HepG2 (cell line): ENCODE results near the gene TUBA4A. TPM values are rescaled to one million over a fixed set of nuclear protein-coding genes. Genes with fewer than 3 reads are reported as not detected.

Source experiments
- ATAC-seq: fragments of 200-7000 bp; cut with Tn5 transposase; 3 replicates; pipeline ENCODE4 v1.9.1; 2020; ENCODE audit warnings: mild to moderate bottlenecking, moderate library complexity
- BruUV-seq: library from RNA; stranded (reverse); fragments of 400-500 nt; replicated peaks from 2 replicates; lab custom pipeline; 2021; lab: Mats Ljungman, UMichigan
- CTCF ChIA-PET: fragments of 300-600 bp; formaldehyde crosslinking; extraction: SDS; loops from one replicate; lab custom pipeline; 2021; ENCODE audit warnings: low total read pairs, inconsistent platforms, low intra/inter-chr PET ratio; lab: Yijun Ruan, JAX
- POLR2A ChIA-PET: fragments of 350-600 bp; sonication (Branson Sonifier 250); formaldehyde crosslinking; loops from one replicate; lab custom pipeline; 2020; ENCODE audit warnings: antibody characterized with exemption, inconsistent platforms; lab: Yijun Ruan, JAX
- DNase-seq: peaks from one replicate; pipeline ENCODE4 v3.0.0-alpha.2; 2015; ENCODE audit warnings: low spot score
- FAIRE-seq: peaks from 3 replicates; lab custom pipeline; 2011; peaks lifted over from hg19 to GRCh38; lab: Jason Lieb, UNC
- H2AFZ ChIP-seq: one replicate; pipeline ENCODE4 v1.6.1; 2011; ENCODE audit warnings: low read length, inconsistent platforms
- H3K27ac ChIP-seq: fragments of 300-600 bp; 3 replicates; pipeline ENCODE4 v1.8.0; 2011; ENCODE audit warnings: mixed run types, mild to moderate bottlenecking, mixed read lengths, low read length, inconsistent platforms; ENCODE audit not compliant: insufficient read depth; ENCODE audit errors: extremely low read length
- H3K27me3 ChIP-seq, 2 experiments: fragments of 200-600 bp in 1 of 2; 2 replicates in 1 of 2; 3 replicates in 1 of 2; pipeline versions ENCODE4 v1.6.0 to v1.8.0; 2011; ENCODE audit warnings: low read length in 2 of 2, mild to moderate bottlenecking in 2 of 2, moderate library complexity in 2 of 2, inconsistent platforms in 1 of 2; ENCODE audit not compliant: insufficient read depth in 2 of 2, control insufficient read depth in 1 of 2
- H3K36me3 ChIP-seq, 2 experiments: fragments of 200-600 bp in 1 of 2; replicated peaks in 1 of 2; 2 replicates in 1 of 2; 3 replicates in 1 of 2; pipeline versions ENCODE4 v1.5.1 to v1.8.0; 2011; ENCODE audit warnings: low read length in 2 of 2, inconsistent platforms in 1 of 2; ENCODE audit not compliant: insufficient read depth in 2 of 2, control insufficient read depth in 1 of 2
- H3K4me1 ChIP-seq: 2 replicates; pipeline ENCODE4 v1.5.1; 2012; ENCODE audit warnings: low read length, inconsistent platforms; ENCODE audit not compliant: insufficient read depth
- H3K4me2 ChIP-seq: 2 replicates; pipeline ENCODE4 v1.6.0; 2011; ENCODE audit warnings: low read depth, low read length, inconsistent platforms
- H3K4me3 ChIP-seq, 3 experiments: fragments of 200-600 bp in 1 of 3; sonication (generic), shearing (Covaris generic) in 1 of 3; replicated peaks in 1 of 3; 2 replicates each; pipeline ENCODE4 v1.5.1; 2011 to 2016; ENCODE audit warnings: low read length in 3 of 3, inconsistent platforms in 2 of 3, low read depth in 2 of 3, mild to moderate bottlenecking in 2 of 3, control low read depth in 1 of 3, mixed read lengths in 1 of 3; ENCODE audit not compliant: insufficient read depth in 1 of 3
- H3K79me2 ChIP-seq: one replicate; pipeline ENCODE4 v1.6.1; 2011; ENCODE audit warnings: low read length, inconsistent platforms; ENCODE audit not compliant: insufficient read depth
- H3K9ac ChIP-seq: 2 replicates; pipeline ENCODE4 v1.6.0; 2011; ENCODE audit warnings: mild to moderate bottlenecking, low read depth, low read length, inconsistent platforms; ENCODE audit not compliant: insufficient read depth
- H3K9me3 ChIP-seq: 2 replicates; pipeline ENCODE4 v1.5.1; 2012; ENCODE audit warnings: mild to moderate bottlenecking, low read length
- H4K20me1 ChIP-seq: 2 replicates; pipeline ENCODE4 v1.6.0; 2011; ENCODE audit warnings: inconsistent platforms, mild to moderate bottlenecking, low read length, moderate library complexity; ENCODE audit not compliant: insufficient read depth
- AKAP8 ChIP-seq: sonication (generic); formaldehyde crosslinking; IDR thresholded peaks from 2 replicates; pipeline ENCODE4 v1.5.1; 2020; ENCODE audit warnings: mild to moderate bottlenecking, missing genetic modification reagents
- GPBP1L1 ChIP-seq: sonication (generic); formaldehyde crosslinking; IDR thresholded peaks from 2 replicates; pipeline ENCODE4 v1.5.0; 2020; ENCODE audit warnings: mild to moderate bottlenecking, missing genetic modification reagents
- JUNB ChIP-seq: sonication (generic); formaldehyde crosslinking; IDR thresholded peaks from 2 replicates; pipeline ENCODE4 v1.8.0; 2022; ENCODE audit warnings: missing genetic modification reagents, mild to moderate bottlenecking, borderline replicate concordance
- KLF9 ChIP-seq: IDR thresholded peaks from 2 replicates; pipeline ENCODE4 v1.6.1; 2016; ENCODE audit warnings: low read depth
- NFIB ChIP-seq: sonication (generic); formaldehyde crosslinking; IDR thresholded peaks from 2 replicates; pipeline ENCODE4 v1.9.0; 2021; ENCODE audit warnings: missing genetic modification reagents, mild to moderate bottlenecking, borderline replicate concordance
- RXRB ChIP-seq: IDR thresholded peaks from 2 replicates; pipeline ENCODE4 v1.6.1; 2016; ENCODE audit warnings: borderline replicate concordance, missing genetic modification reagents, missing compliant biosample characterization
- ZNF343 ChIP-seq: sonication (generic); formaldehyde crosslinking; IDR thresholded peaks from 2 replicates; pipeline ENCODE4 v1.4.0; 2020; ENCODE audit warnings: mild to moderate bottlenecking, missing genetic modification reagents
- ZNF605 ChIP-seq: sonication (generic); formaldehyde crosslinking; IDR thresholded peaks from 2 replicates; pipeline ENCODE4 v1.8.0; 2022; ENCODE audit warnings: mild to moderate bottlenecking, missing genetic modification reagents
- ZNF615 ChIP-seq: sonication (generic); formaldehyde crosslinking; IDR thresholded peaks from 2 replicates; pipeline ENCODE4 v1.5.0; 2020; ENCODE audit warnings: mild to moderate bottlenecking, missing genetic modification reagents, borderline replicate concordance
- ZNF775 ChIP-seq: sonication (generic); formaldehyde crosslinking; IDR thresholded peaks from 2 replicates; pipeline ENCODE4 v1.4.0; 2020; ENCODE audit warnings: missing genetic modification reagents, mild to moderate bottlenecking, moderate library complexity, borderline replicate concordance
- WGBS: methylation state at CpG from one replicate; pipeline ENCODE4 v1.1.6; 2017; ENCODE audit warnings: low lambda C conversion rate; 5-methylcytosine and 5-hydroxymethylcytosine counted together
- in situ Hi-C: cut with HindIII; loops from 2 replicates; pipeline ENCODE4 v1.10.0; 2017; ENCODE audit warnings: low pct_unique_long_range_greater_than_20kb; ENCODE audit not compliant: extremely low pct_ligation_motif_present
- intact Hi-C: fragments of 100-400 bp; cut with micrococcal nuclease; formaldehyde crosslinking; loops from one replicate; pipeline ENCODE4 v1.10.0; 2022; ENCODE audit not compliant: unreplicated experiment
- polyA plus RNA-seq, 8 experiments: library from polyadenylated mRNA; depleted of rRNA in 3 of 8; stranded (reverse) in 7 of 8; unstranded in 1 of 8; fragments of >200 nt; fragmentation: Illumina TruSeq in 4 of 8; extraction: Trizol in 4 of 8; gene quantifications; 2 replicates each; pipeline versions ENCODE4 v1.2.1 to v1.2.3, GENCODE V29; 2011 to 2016; ENCODE audit warnings: low read depth in 4 of 8, missing spikeins in 1 of 8, mixed read lengths in 1 of 8; ENCODE audit not compliant: insufficient read depth in 1 of 8
- total RNA-seq, 5 experiments: library from RNA; depleted of rRNA; stranded (reverse); fragments of >200 nt; fragmentation: Illumina TruSeq; extraction: Trizol; gene quantifications; 2 replicates each; pipeline ENCODE4 v1.2.3, GENCODE V29; 2016; ENCODE audit warnings: low read depth in 1 of 5
- TF ChIP-seq, protein P1 (sequence below): IDR thresholded peaks from 2 replicates; pipeline ENCODE4 v1.6.1; 2016; ENCODE audit warnings: mild to moderate bottlenecking
- TF ChIP-seq, protein P2 (sequence below), 2 experiments: fragments of 450-650 bp in 1 of 2; sonication (generic) in 1 of 2; formaldehyde crosslinking; IDR thresholded peaks; 2 replicates each; pipeline versions ENCODE4 v1.5.0 to v1.8.0; 2020 to 2022; ENCODE audit warnings: mild to moderate bottlenecking in 1 of 2, missing genetic modification reagents in 1 of 2
- TF ChIP-seq, protein P3 (sequence below): sonication (generic); formaldehyde crosslinking; IDR thresholded peaks from 2 replicates; pipeline ENCODE4 v1.4.0; 2020; ENCODE audit warnings: missing genetic modification reagents

The TUBA4A gene
- total and polyA plus RNA-seq, 2 of the 13 experiments (the other 11 are each of a cell fraction or from before 2014, with no cell fraction given) = 1.3 to 12.7 TPM

DNA sequence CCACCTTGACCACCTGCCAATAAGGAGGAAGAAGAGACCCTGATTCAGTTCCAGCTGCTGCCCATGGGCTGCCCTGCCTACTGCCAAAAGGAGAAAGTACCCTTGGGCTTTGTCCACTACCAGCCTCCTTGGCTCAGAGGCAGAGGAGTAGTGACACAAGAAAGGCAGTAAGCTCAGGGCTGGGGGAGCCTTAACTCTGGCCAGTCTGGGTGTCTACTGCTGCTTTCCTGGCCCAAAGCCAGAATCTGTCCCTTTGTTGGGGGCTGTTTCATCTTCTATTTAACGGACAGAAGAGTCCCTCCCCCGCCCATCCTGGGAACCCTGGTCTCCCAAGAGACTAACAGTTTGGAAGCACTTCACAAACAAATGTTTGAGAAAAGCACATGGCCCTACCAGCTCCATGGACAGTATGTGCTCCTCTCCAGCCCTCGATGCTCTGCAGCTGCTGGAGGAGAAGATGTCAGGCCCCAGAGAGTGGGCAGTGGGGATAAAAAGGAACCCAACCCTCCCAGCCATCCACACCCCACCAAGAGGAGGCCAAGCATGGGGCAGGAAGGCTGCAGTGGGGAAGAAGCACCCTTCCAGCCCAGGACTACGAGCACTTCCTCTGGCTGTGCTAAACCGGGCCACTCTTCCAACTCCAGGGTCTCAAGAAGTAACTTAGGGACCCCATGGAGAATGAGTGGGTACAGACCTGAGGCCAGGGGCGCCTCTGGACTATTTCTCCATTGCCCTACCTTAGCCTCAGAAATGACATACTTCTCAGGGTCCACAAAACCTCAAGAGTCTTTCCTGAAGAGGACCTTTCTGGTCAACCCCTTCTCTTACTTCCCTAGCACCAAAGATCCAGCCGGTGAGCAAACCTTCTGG lies 25.4 kb downstream of the TUBA4A start:
- no TSS peak for BruUV-seq
- Histone ChIP-seq H3K36me3 (peaks cover 33 to 55% of the 10 kb centered on the region in 2 experiments), H3K9me3 (no peaks in the 10 kb centered on the region), H3K4me2 (peak overlapping the region; percentile 91), H3K79me2 (peaks cover 51% of the 10 kb centered on the region), H3K27me3 (no peaks in the 10 kb centered on the region; a peak in 1 of 5 replicates), H3K4me3 (peak overlapping the region; percentile 91 to 93 (median 93)), H3K27ac (peak overlapping the region; percentile 81), H2AFZ (no peak overlapping the region), H3K4me1 (peaks cover 39% of the 10 kb centered on the region), H3K9ac (peak overlapping the region; percentile 91), H4K20me1 (no peaks in the 10 kb centered on the region)
- in situ Hi-C loops (no loop called here), intact Hi-C loops (no loop called here)
- FAIRE-seq = no peak
- no peak for DNase-seq
- CTCF ChIA-PET = interaction anchor here (2.3 kb wide), 1 partner anchor 66 kb away, joined by 15 read pairs; no protein-coding TSS in a partner anchor
- 5% methylated on average over 6 of the region's 7 CpGs for WGBS
- POLR2A ChIA-PET = interaction anchor here (1.0 to 6.6 kb wide), 15 partner anchors 10 to 66 kb away, joined by 3 to 80 read pairs (median 11); partner anchors contain the start of genes ABCB6, CNPPD1, DNAJB2 and GLB1L
- ATAC-seq = no peak; the same call in 2 of the 3 replicates
- TF ChIP-seq RXRB (CRISPR knock-in tag) = 0 out of 2 replicates have a peak, but pooled peaks have one; percentile 22
- peak; percentile 82; the same call in 1 of the 2 replicates for TF ChIP-seq NFIB (CRISPR knock-in tag)
- TF ChIP-seq AKAP8 (CRISPR knock-in tag) = 0 out of 2 replicates have a peak, but pooled peaks have one; percentile 53
- TF ChIP-seq KLF9 (CRISPR knock-in tag) = no peak
- no peak for TF ChIP-seq JUNB (CRISPR knock-in tag)
- no peak for TF ChIP-seq GPBP1L1 (CRISPR knock-in tag)
- 0 out of 2 replicates have a peak, but pooled peaks have one; percentile 11 for TF ChIP-seq ZNF343 (CRISPR knock-in tag)
- TF ChIP-seq, protein P1, sequence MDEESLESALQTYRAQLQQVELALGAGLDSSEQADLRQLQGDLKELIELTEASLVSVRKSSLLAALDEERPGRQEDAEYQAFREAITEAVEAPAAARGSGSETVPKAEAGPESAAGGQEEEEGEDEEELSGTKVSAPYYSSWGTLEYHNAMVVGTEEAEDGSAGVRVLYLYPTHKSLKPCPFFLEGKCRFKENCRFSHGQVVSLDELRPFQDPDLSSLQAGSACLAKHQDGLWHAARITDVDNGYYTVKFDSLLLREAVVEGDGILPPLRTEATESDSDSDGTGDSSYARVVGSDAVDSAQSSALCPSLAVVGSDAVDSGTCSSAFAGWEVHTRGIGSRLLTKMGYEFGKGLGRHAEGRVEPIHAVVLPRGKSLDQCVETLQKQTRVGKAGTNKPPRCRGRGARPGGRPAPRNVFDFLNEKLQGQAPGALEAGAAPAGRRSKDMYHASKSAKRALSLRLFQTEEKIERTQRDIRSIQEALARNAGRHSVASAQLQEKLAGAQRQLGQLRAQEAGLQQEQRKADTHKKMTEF (CRISPR knock-in tag) = no peak
- no peak for TF ChIP-seq ZNF775 (CRISPR knock-in tag)
- TF ChIP-seq, protein P2, sequence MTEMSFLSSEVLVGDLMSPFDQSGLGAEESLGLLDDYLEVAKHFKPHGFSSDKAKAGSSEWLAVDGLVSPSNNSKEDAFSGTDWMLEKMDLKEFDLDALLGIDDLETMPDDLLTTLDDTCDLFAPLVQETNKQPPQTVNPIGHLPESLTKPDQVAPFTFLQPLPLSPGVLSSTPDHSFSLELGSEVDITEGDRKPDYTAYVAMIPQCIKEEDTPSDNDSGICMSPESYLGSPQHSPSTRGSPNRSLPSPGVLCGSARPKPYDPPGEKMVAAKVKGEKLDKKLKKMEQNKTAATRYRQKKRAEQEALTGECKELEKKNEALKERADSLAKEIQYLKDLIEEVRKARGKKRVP (CRISPR knock-in tag; IDR thresholded peaks at IDR 0.05) = no peak
- TF ChIP-seq ZNF615 (CRISPR knock-in tag) = 0 out of 2 replicates have a peak, but pooled peaks have one; percentile 31
- TF ChIP-seq, protein P3, sequence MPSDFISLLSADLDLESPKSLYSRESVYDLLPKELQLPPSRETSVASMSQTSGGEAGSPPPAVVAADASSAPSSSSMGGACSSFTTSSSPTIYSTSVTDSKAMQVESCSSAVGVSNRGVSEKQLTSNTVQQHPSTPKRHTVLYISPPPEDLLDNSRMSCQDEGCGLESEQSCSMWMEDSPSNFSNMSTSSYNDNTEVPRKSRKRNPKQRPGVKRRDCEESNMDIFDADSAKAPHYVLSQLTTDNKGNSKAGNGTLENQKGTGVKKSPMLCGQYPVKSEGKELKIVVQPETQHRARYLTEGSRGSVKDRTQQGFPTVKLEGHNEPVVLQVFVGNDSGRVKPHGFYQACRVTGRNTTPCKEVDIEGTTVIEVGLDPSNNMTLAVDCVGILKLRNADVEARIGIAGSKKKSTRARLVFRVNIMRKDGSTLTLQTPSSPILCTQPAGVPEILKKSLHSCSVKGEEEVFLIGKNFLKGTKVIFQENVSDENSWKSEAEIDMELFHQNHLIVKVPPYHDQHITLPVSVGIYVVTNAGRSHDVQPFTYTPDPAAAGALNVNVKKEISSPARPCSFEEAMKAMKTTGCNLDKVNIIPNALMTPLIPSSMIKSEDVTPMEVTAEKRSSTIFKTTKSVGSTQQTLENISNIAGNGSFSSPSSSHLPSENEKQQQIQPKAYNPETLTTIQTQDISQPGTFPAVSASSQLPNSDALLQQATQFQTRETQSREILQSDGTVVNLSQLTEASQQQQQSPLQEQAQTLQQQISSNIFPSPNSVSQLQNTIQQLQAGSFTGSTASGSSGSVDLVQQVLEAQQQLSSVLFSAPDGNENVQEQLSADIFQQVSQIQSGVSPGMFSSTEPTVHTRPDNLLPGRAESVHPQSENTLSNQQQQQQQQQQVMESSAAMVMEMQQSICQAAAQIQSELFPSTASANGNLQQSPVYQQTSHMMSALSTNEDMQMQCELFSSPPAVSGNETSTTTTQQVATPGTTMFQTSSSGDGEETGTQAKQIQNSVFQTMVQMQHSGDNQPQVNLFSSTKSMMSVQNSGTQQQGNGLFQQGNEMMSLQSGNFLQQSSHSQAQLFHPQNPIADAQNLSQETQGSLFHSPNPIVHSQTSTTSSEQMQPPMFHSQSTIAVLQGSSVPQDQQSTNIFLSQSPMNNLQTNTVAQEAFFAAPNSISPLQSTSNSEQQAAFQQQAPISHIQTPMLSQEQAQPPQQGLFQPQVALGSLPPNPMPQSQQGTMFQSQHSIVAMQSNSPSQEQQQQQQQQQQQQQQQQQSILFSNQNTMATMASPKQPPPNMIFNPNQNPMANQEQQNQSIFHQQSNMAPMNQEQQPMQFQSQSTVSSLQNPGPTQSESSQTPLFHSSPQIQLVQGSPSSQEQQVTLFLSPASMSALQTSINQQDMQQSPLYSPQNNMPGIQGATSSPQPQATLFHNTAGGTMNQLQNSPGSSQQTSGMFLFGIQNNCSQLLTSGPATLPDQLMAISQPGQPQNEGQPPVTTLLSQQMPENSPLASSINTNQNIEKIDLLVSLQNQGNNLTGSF (CRISPR knock-in tag) = 0 out of 2 replicates have a peak, but pooled peaks have one; percentile 3
- peak; percentile 51; the same call in 1 of the 2 replicates for TF ChIP-seq ZNF605 (CRISPR knock-in tag)
